Activated naive CD4-positive, alpha-beta T cell treated with anti-CD3 and anti-CD28 coated beads for 36 hours (primary cell): ENCODE results near the gene EHHADH. TPM values are rescaled to one million over a fixed set of nuclear protein-coding genes. Genes with fewer than 3 reads are reported as not detected.
"Not testable (repeated sequence)": the region's sequence is repeated elsewhere in the genome, so short reads cannot be mapped to it uniquely, and the experiment has no call there.

Source experiments
- CTCF ChIA-PET: fragments of 350-600 bp; sonication (Branson Sonifier 250); formaldehyde crosslinking; loops from one replicate; lab custom pipeline; 2021; ENCODE audit warnings: antibody characterized with exemption; lab: Charles Lee
- DNase-seq: peaks from one replicate; pipeline ENCODE4 v3.0.0-alpha.2; 2020
- H3K27ac Mint-ChIP-seq: one replicate; pipeline ENCODE4 v1.8.0; 2021; ENCODE audit warnings: mild to moderate bottlenecking, mixed read lengths
- H3K27me3 Mint-ChIP-seq: one replicate; pipeline ENCODE4 v1.8.0; 2021; ENCODE audit warnings: low read depth, mixed read lengths
- H3K36me3 Mint-ChIP-seq: one replicate; pipeline ENCODE4 v1.8.0; 2021; ENCODE audit warnings: low read depth, mixed read lengths
- H3K4me1 Mint-ChIP-seq: one replicate; pipeline ENCODE4 v1.8.0; 2021; ENCODE audit warnings: low read depth, mixed read lengths
- H3K4me3 Mint-ChIP-seq: one replicate; pipeline ENCODE4 v1.8.0; 2021; ENCODE audit warnings: mild to moderate bottlenecking, moderate library complexity, mixed read lengths
- H3K9me3 Mint-ChIP-seq: one replicate; pipeline ENCODE4 v1.8.0; 2021; ENCODE audit warnings: mixed read lengths
- intact Hi-C: fragments of 100-400 bp; cut with micrococcal nuclease; formaldehyde crosslinking; loops from one replicate; pipeline ENCODE4 v1.15.1; 2023
- total RNA-seq, 2 experiments: library from RNA; stranded (reverse); gene quantifications; one replicate each; pipeline ENCODE4 v1.2.3, GENCODE V29; 2021

Gene EHHADH
- total RNA-seq, 2 experiments from 2014 or later: 2.9 to 3.5 TPM

GRCh38 chr3:185242642-185243041, 11.2 kb downstream of the EHHADH start:
- Mint-ChIP-seq H3K4me3 (no peak overlapping the region), H3K27ac (no peak overlapping the region), H3K4me1 (no peaks in the 10 kb centered on the region), H3K36me3 (no peaks in the 10 kb centered on the region), H3K9me3 (peaks cover 26% of the 10 kb centered on the region), H3K27me3 (peaks cover 8% of the 10 kb centered on the region)
- DNase-seq: no peak
- intact Hi-C loops: no loop called here
- CTCF ChIA-PET: no interaction called here

GRCh38 chr3:185236969-185237368, 16.9 kb downstream of the EHHADH start:
- H3K27me3 Mint-ChIP-seq: no peaks in the 10 kb centered on the region
- H3K27ac Mint-ChIP-seq: no peak overlapping the region
- no peak overlapping the region for H3K4me3 Mint-ChIP-seq
- DNase-seq: no peak
- peaks cover 3% of the 10 kb centered on the region for H3K36me3 Mint-ChIP-seq
- intact Hi-C loops: no loop called here
- CTCF ChIA-PET: interaction anchor here (1.0 to 2.1 kb wide), 2 partner anchors 20 to 25 kb away, joined by 3 to 4 read pairs; no protein-coding TSS in a partner anchor
- H3K4me1 Mint-ChIP-seq: no peaks in the 10 kb centered on the region
- H3K9me3 Mint-ChIP-seq: peaks cover 26% of the 10 kb centered on the region

GRCh38 chr3:185233328-185233727, 20.5 kb downstream of the EHHADH start:
- intact Hi-C loops: no loop called here
- Mint-ChIP-seq H3K9me3 (peaks cover 14% of the 10 kb centered on the region), H3K36me3 (peaks cover 3% of the 10 kb centered on the region), H3K27ac (no peak overlapping the region), H3K4me1 (no peaks in the 10 kb centered on the region), H3K27me3 (no peaks in the 10 kb centered on the region), H3K4me3 (no peak overlapping the region)
- CTCF ChIA-PET: no interaction called here
- no peak for DNase-seq

- CTCF ChIA-PET, H3K4me3 Mint-ChIP-seq, H3K27ac Mint-ChIP-seq, DNase-seq, H3K27me3 Mint-ChIP-seq, H3K4me1 Mint-ChIP-seq, H3K9me3 Mint-ChIP-seq, intact Hi-C loops, H3K36me3 Mint-ChIP-seq: not testable (repeated sequence)
Observed at GRCh38 chr3:185226526-185226925, 27.3 kb downstream of the EHHADH start.

GRCh38 chr3:185225523-185225922, 28.3 kb downstream of the EHHADH start:
- intact Hi-C loops: no loop called here
- CTCF ChIA-PET: no interaction called here
- DNase-seq: no peak
- H3K4me3 Mint-ChIP-seq: no peak overlapping the region
- no peaks in the 10 kb centered on the region for H3K9me3 Mint-ChIP-seq
- no peaks in the 10 kb centered on the region for H3K4me1 Mint-ChIP-seq
- no peak overlapping the region for H3K27ac Mint-ChIP-seq
- peaks cover 2% of the 10 kb centered on the region for H3K27me3 Mint-ChIP-seq
- peaks cover 2% of the 10 kb centered on the region for H3K36me3 Mint-ChIP-seq

GRCh38 chr3:185225080-185225479, 28.8 kb downstream of the EHHADH start:
- H3K27me3 Mint-ChIP-seq: peaks cover 2% of the 10 kb centered on the region
- H3K9me3 Mint-ChIP-seq: no peaks in the 10 kb centered on the region
- CTCF ChIA-PET: no interaction called here
- no peak overlapping the region for H3K4me3 Mint-ChIP-seq
- no peaks in the 10 kb centered on the region for H3K4me1 Mint-ChIP-seq
- intact Hi-C loops: no loop called here
- no peak overlapping the region for H3K27ac Mint-ChIP-seq
- peaks cover 2% of the 10 kb centered on the region for H3K36me3 Mint-ChIP-seq
- DNase-seq: no peak

- no peaks in the 10 kb centered on the region for H3K4me1 Mint-ChIP-seq
- intact Hi-C loops: no loop called here
- no peak overlapping the region for H3K27ac Mint-ChIP-seq
- no peaks in the 10 kb centered on the region for H3K36me3 Mint-ChIP-seq
- DNase-seq: no peak
- no peak overlapping the region for H3K4me3 Mint-ChIP-seq
- CTCF ChIA-PET: no interaction called here
- H3K27me3 Mint-ChIP-seq: peaks cover 2% of the 10 kb centered on the region
- no peaks in the 10 kb centered on the region for H3K9me3 Mint-ChIP-seq
Observed at GRCh38 chr3:185221203-185221602, 32.6 kb downstream of the EHHADH start.

- no peak overlapping the region for H3K4me3 Mint-ChIP-seq
- H3K27me3 Mint-ChIP-seq: no peaks in the 10 kb centered on the region
- no peak overlapping the region for H3K27ac Mint-ChIP-seq
- H3K9me3 Mint-ChIP-seq: no peaks in the 10 kb centered on the region
- intact Hi-C loops: no loop called here
- no peaks in the 10 kb centered on the region for H3K4me1 Mint-ChIP-seq
- DNase-seq: no peak
- CTCF ChIA-PET: interaction anchor here (1.0 kb wide), 1 partner anchor 20 kb away, joined by 4 read pairs; no protein-coding TSS in a partner anchor
- H3K36me3 Mint-ChIP-seq: no peaks in the 10 kb centered on the region
Observed at GRCh38 chr3:185216607-185216958, 37.3 kb downstream of the EHHADH start.

- Mint-ChIP-seq H3K4me1 (no peaks in the 10 kb centered on the region), H3K4me3 (no peak overlapping the region), H3K36me3 (no peaks in the 10 kb centered on the region), H3K27me3 (no peaks in the 10 kb centered on the region), H3K9me3 (no peaks in the 10 kb centered on the region), H3K27ac (no peak overlapping the region)
- CTCF ChIA-PET: interaction anchor here (0.9 kb wide), 1 partner anchor 92 kb away, joined by 3 read pairs; no protein-coding TSS in a partner anchor
- DNase-seq: no peak
- intact Hi-C loops: loop anchor here (1.0 kb wide), 1 partner anchor 341 kb away; no protein-coding TSS in a partner anchor
Observed at GRCh38 chr3:185215873-185216606, 37.8 kb downstream of the EHHADH start.

GRCh38 chr3:185212559-185212958, 41.3 kb downstream of the EHHADH start:
- Mint-ChIP-seq H3K4me3 (no peak overlapping the region), H3K4me1 (no peaks in the 10 kb centered on the region), H3K27me3 (no peaks in the 10 kb centered on the region), H3K36me3 (no peaks in the 10 kb centered on the region), H3K9me3 (no peaks in the 10 kb centered on the region), H3K27ac (no peak overlapping the region)
- CTCF ChIA-PET: no interaction called here
- intact Hi-C loops: no loop called here
- DNase-seq: no peak

- DNase-seq: no peak
- intact Hi-C loops: no loop called here
- Mint-ChIP-seq H3K36me3 (no peaks in the 10 kb centered on the region), H3K27ac (no peak overlapping the region), H3K4me1 (no peaks in the 10 kb centered on the region), H3K9me3 (no peaks in the 10 kb centered on the region), H3K27me3 (no peaks in the 10 kb centered on the region), H3K4me3 (no peak overlapping the region)
- CTCF ChIA-PET: interaction anchor here (0.6 kb wide), 1 partner anchor 24 kb away, joined by 3 read pairs; no protein-coding TSS in a partner anchor
Observed at GRCh38 chr3:185212086-185212485, 41.8 kb downstream of the EHHADH start.

GRCh38 chr3:185210621-185211142, 43.2 kb downstream of the EHHADH start:
- Mint-ChIP-seq H3K27ac (no peak overlapping the region), H3K4me1 (no peaks in the 10 kb centered on the region), H3K36me3 (no peaks in the 10 kb centered on the region), H3K4me3 (no peak overlapping the region), H3K27me3 (no peaks in the 10 kb centered on the region), H3K9me3 (no peaks in the 10 kb centered on the region)
- intact Hi-C loops: no loop called here
- no peak for DNase-seq
- CTCF ChIA-PET: no interaction called here

- H3K27ac Mint-ChIP-seq: no peak overlapping the region
- no peaks in the 10 kb centered on the region for H3K9me3 Mint-ChIP-seq
- H3K27me3 Mint-ChIP-seq: no peaks in the 10 kb centered on the region
- DNase-seq: no peak
- H3K36me3 Mint-ChIP-seq: no peaks in the 10 kb centered on the region
- CTCF ChIA-PET: interaction anchor here (0.5 kb wide), 1 partner anchor 31 kb away, joined by 7 read pairs; no protein-coding TSS in a partner anchor
- no peaks in the 10 kb centered on the region for H3K4me1 Mint-ChIP-seq
- intact Hi-C loops: no loop called here
- H3K4me3 Mint-ChIP-seq: no peak overlapping the region
Observed at GRCh38 chr3:185208823-185209222, 45.0 kb downstream of the EHHADH start.
